ENCODE data around the gene LIMA1. TPM values are rescaled to one million over a fixed set of nuclear protein-coding genes. Genes with fewer than 3 reads are reported as not detected.
"Not testable (repeated sequence)": the region's sequence is repeated elsewhere in the genome, so short reads cannot be mapped to it uniquely, and the experiment has no call there.

Gene LIMA1
- total RNA-seq, 1 donor: 8.9 TPM

- no peak for DNase-seq (ENCODE audit: low read depth in 2 of 3, low spot score in 2 of 3)
Observed at GRCh38 chr12:50249464-50250182, 33.7 kb downstream of the LIMA1 start.

GRCh38 chr12:50248883-50249282 is 34.4 kb downstream of the LIMA1 start:
- DNase-seq (ENCODE audit: low read depth in 2 of 3, low spot score in 2 of 3): no peak

- no peak for DNase-seq (ENCODE audit: low read depth in 2 of 3, low spot score in 2 of 3)
Observed at GRCh38 chr12:50248411-50248810, 34.9 kb downstream of the LIMA1 start.

GRCh38 chr12:50247665-50248064 is 35.7 kb downstream of the LIMA1 start:
- not testable (repeated sequence) for DNase-seq (ENCODE audit: low read depth in 2 of 3, low spot score in 2 of 3)

GRCh38 chr12:50246873-50247612 is 36.3 kb downstream of the LIMA1 start:
- DNase-seq (ENCODE audit: low read depth in 2 of 3, low spot score in 2 of 3): no peak

GRCh38 chr12:50246197-50246865 is 37.0 kb downstream of the LIMA1 start:
- no peak for DNase-seq (ENCODE audit: low read depth in 2 of 3, low spot score in 2 of 3)

- no peak for DNase-seq (ENCODE audit: low read depth in 2 of 3, low spot score in 2 of 3)
Observed at GRCh38 chr12:50243507-50243906, 39.8 kb downstream of the LIMA1 start.

GRCh38 chr12:50242751-50243191 is 40.5 kb downstream of the LIMA1 start:
- no peak for DNase-seq (ENCODE audit: low read depth in 2 of 3, low spot score in 2 of 3)

- no peak for DNase-seq (ENCODE audit: low read depth in 2 of 3, low spot score in 2 of 3)
Observed at GRCh38 chr12:50241178-50241577, 42.1 kb downstream of the LIMA1 start.

GRCh38 chr12:50240792-50241114 is 42.6 kb downstream of the LIMA1 start:
- DNase-seq (ENCODE audit: low read depth in 2 of 3, low spot score in 2 of 3): no peak

GRCh38 chr12:50240096-50240791 is 43.1 kb downstream of the LIMA1 start:
- no peak for DNase-seq (ENCODE audit: low read depth in 2 of 3, low spot score in 2 of 3)

- DNase-seq (ENCODE audit: low read depth in 2 of 3, low spot score in 2 of 3): no peak
Observed at GRCh38 chr12:50239355-50239891, 43.9 kb downstream of the LIMA1 start.

GRCh38 chr12:50234347-50234746 is 49.0 kb downstream of the LIMA1 start:
- no peak for DNase-seq (ENCODE audit: low read depth in 2 of 3, low spot score in 2 of 3)

- no peak for DNase-seq (ENCODE audit: low read depth in 2 of 3, low spot score in 2 of 3)
Observed at GRCh38 chr12:50232771-50233209, 50.5 kb downstream of the LIMA1 start.

GRCh38 chr12:50232206-50232605 is 51.1 kb downstream of the LIMA1 start:
- no peak for DNase-seq (ENCODE audit: low read depth in 2 of 3, low spot score in 2 of 3)

- no peak for DNase-seq (ENCODE audit: low read depth in 2 of 3, low spot score in 2 of 3)
Observed at GRCh38 chr12:50231346-50231745, 52.0 kb downstream of the LIMA1 start.

GRCh38 chr12:50230217-50230616 is 53.1 kb downstream of the LIMA1 start:
- no peak for DNase-seq (ENCODE audit: low read depth in 2 of 3, low spot score in 2 of 3)

GRCh38 chr12:50224026-50224692 is 59.2 kb downstream of the LIMA1 start:
- DNase-seq (ENCODE audit: low read depth in 2 of 3, low spot score in 2 of 3): peak in 1 of 3 donors; percentile 25

GRCh38 chr12:50222275-50222783 is 61.0 kb downstream of the LIMA1 start:
- peak in 2 of 3 donors; percentile 39 to 43 for DNase-seq (ENCODE audit: low read depth in 2 of 3, low spot score in 2 of 3)
